HepG2 (cell line): ENCODE data around the gene REEP2. TPM values are rescaled to one million over a fixed set of nuclear protein-coding genes. Genes with fewer than 3 reads are reported as not detected.

Source experiments
- KDM6A ChIP-seq: IDR thresholded peaks from 2 replicates; pipeline ENCODE4 v1.6.1; 2016; ENCODE audit warnings: low read depth
- KIAA2018 ChIP-seq: sonication (generic); formaldehyde crosslinking; IDR thresholded peaks from 2 replicates; pipeline ENCODE4 v1.5.0; 2020; ENCODE audit warnings: mild to moderate bottlenecking, missing genetic modification reagents, borderline replicate concordance
- POLR2A ChIP-seq, 2 experiments: IDR thresholded peaks; 2 replicates each; pipeline ENCODE4 v1.6.1; 2011; ENCODE audit warnings: low read depth in 2 of 2, low read length in 2 of 2, mild to moderate bottlenecking in 1 of 2, moderate library complexity in 1 of 2; ENCODE audit not compliant: insufficient read depth in 1 of 2
- PRDM10 ChIP-seq: sonication (generic); formaldehyde crosslinking; IDR thresholded peaks from 2 replicates; pipeline ENCODE4 v1.4.0; 2020; ENCODE audit warnings: low read depth, missing genetic modification reagents
- RFXAP ChIP-seq: sonication (generic); formaldehyde crosslinking; IDR thresholded peaks from 2 replicates; pipeline ENCODE4 v1.4.0; 2020; ENCODE audit warnings: missing genetic modification reagents, borderline replicate concordance
- ZBTB46 ChIP-seq: sonication (generic); formaldehyde crosslinking; IDR thresholded peaks from 2 replicates; pipeline ENCODE4 v1.4.0; 2020; ENCODE audit warnings: mild to moderate bottlenecking, missing genetic modification reagents, borderline replicate concordance
- ZMAT5 ChIP-seq: sonication (generic); formaldehyde crosslinking; IDR thresholded peaks from 2 replicates; pipeline ENCODE4 v1.5.0; 2020; ENCODE audit warnings: mild to moderate bottlenecking, low read depth, missing genetic modification reagents, borderline replicate concordance
- ZNF605 ChIP-seq: sonication (generic); formaldehyde crosslinking; IDR thresholded peaks from 2 replicates; pipeline ENCODE4 v1.8.0; 2022; ENCODE audit warnings: mild to moderate bottlenecking, missing genetic modification reagents
- ZNF607 ChIP-seq: sonication (generic); formaldehyde crosslinking; IDR thresholded peaks from 2 replicates; pipeline ENCODE4 v1.5.1; 2020; ENCODE audit warnings: missing genetic modification reagents, mild to moderate bottlenecking, borderline replicate concordance
- polyA plus RNA-seq, 8 experiments: library from polyadenylated mRNA; depleted of rRNA in 3 of 8; stranded (reverse) in 7 of 8; unstranded in 1 of 8; fragments of >200 nt; fragmentation: Illumina TruSeq in 4 of 8; extraction: Trizol in 4 of 8; gene quantifications; 2 replicates each; pipeline versions ENCODE4 v1.2.1 to v1.2.3, GENCODE V29; 2011 to 2016; ENCODE audit warnings: low read depth in 4 of 8, missing spikeins in 1 of 8, mixed read lengths in 1 of 8; ENCODE audit not compliant: insufficient read depth in 1 of 8
- total RNA-seq, 5 experiments: library from RNA; depleted of rRNA; stranded (reverse); fragments of >200 nt; fragmentation: Illumina TruSeq; extraction: Trizol; gene quantifications; 2 replicates each; pipeline ENCODE4 v1.2.3, GENCODE V29; 2016; ENCODE audit warnings: low read depth in 1 of 5
- TF ChIP-seq, protein P1 (sequence below): sonication (generic); formaldehyde crosslinking; IDR thresholded peaks from 2 replicates; pipeline ENCODE4 v1.9.0; 2021; ENCODE audit warnings: missing genetic modification reagents, borderline replicate concordance

Gene REEP2
- total and polyA plus RNA-seq, 2 of the 13 experiments (the other 11 are each of a cell fraction or from before 2014, with no cell fraction given): 5.3 to 7.8 TPM

- TF ChIP-seq KIAA2018 (CRISPR knock-in tag) (no peak), POLR2A (IDR thresholded peaks at IDR 0.05; ENCODE audit: insufficient read depth in 1 of 2, low read depth in 2 of 2, low read length in 2 of 2) (peak in 1 of 2 experiments; percentile 80; a peak in 1 of 4 replicates), ZNF607 (no peak), ZMAT5 (CRISPR knock-in tag) (no peak), ZNF605 (CRISPR knock-in tag) (no peak), RFXAP (CRISPR knock-in tag) (no peak), PRDM10 (CRISPR knock-in tag) (no peak), KDM6A (CRISPR knock-in tag) (no peak), ZBTB46 (CRISPR knock-in tag) (no peak)
- TF ChIP-seq, protein P1, sequence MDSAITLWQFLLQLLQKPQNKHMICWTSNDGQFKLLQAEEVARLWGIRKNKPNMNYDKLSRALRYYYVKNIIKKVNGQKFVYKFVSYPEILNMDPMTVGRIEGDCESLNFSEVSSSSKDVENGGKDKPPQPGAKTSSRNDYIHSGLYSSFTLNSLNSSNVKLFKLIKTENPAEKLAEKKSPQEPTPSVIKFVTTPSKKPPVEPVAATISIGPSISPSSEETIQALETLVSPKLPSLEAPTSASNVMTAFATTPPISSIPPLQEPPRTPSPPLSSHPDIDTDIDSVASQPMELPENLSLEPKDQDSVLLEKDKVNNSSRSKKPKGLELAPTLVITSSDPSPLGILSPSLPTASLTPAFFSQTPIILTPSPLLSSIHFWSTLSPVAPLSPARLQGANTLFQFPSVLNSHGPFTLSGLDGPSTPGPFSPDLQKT: no peak
These were observed 31.6 kb downstream of the REEP2 start (continued) for GRCh38 chr5:138470322-138471051.
